DOHH2 (cell line): ENCODE results near the gene PHF20.
A peak's percentile ranks its signal among the peaks of the same experiment; 100 is the strongest.

ENCODE experiments used
- H3F3A ChIP-seq: fragments of 200-600 bp; sonication (generic), shearing (Covaris generic); 2 replicates; pipeline ENCODE4 v1.6.0; 2016; ENCODE audit warnings: antibody characterized with exemption, mild to moderate bottlenecking; ENCODE audit not compliant: control insufficient read depth, insufficient read depth
- H3K27ac ChIP-seq: fragments of 200-600 bp; sonication (generic); 2 replicates; pipeline ENCODE4 v1.5.1; 2014; ENCODE audit warnings: low read depth, mild to moderate bottlenecking, low read length, moderate library complexity
- H3K27me3 ChIP-seq: fragments of 200-600 bp; sonication (generic); 2 replicates; pipeline ENCODE4 v1.6.1; 2014; ENCODE audit warnings: mild to moderate bottlenecking, low read length, mixed read lengths; ENCODE audit not compliant: control insufficient read depth
- H3K36me3 ChIP-seq: fragments of 200-600 bp; sonication (generic); 2 replicates; pipeline ENCODE4 v1.6.1; 2014; ENCODE audit warnings: mild to moderate bottlenecking, low read length, moderate library complexity, mixed read lengths; ENCODE audit not compliant: control insufficient read depth
- H3K4me1 ChIP-seq: fragments of 200-600 bp; sonication (generic); 2 replicates; pipeline ENCODE4 v1.6.1; 2014; ENCODE audit warnings: mild to moderate bottlenecking, low read length, mixed read lengths; ENCODE audit not compliant: control insufficient read depth
- H3K4me2 ChIP-seq: fragments of 200-600 bp; sonication (generic); 2 replicates; pipeline ENCODE4 v1.6.0; 2014; ENCODE audit warnings: mild to moderate bottlenecking, low read length, moderate library complexity
- H3K4me3 ChIP-seq: fragments of 200-600 bp; sonication (generic); 2 replicates; pipeline ENCODE4 v1.5.1; 2014; ENCODE audit warnings: mild to moderate bottlenecking, low read length, mixed read lengths
- H3K79me2 ChIP-seq: fragments of 200-600 bp; sonication (generic); 2 replicates; pipeline ENCODE4 v1.6.1; 2014; ENCODE audit warnings: mild to moderate bottlenecking, low read length, mixed read lengths; ENCODE audit not compliant: control insufficient read depth
- H3K9me2 ChIP-seq: fragments of 200-600 bp; sonication (generic); replicated peaks from 2 replicates; pipeline ENCODE4 v1.6.1; 2014; ENCODE audit warnings: mild to moderate bottlenecking, low read length, mixed read lengths; ENCODE audit not compliant: control insufficient read depth
- H3K9me3 ChIP-seq: fragments of 200-600 bp; sonication (generic); 2 replicates; pipeline ENCODE4 v1.6.1; 2014; ENCODE audit warnings: antibody characterized with exemption, low read length, mixed read lengths; ENCODE audit not compliant: control insufficient read depth, insufficient read depth
- H4K20me1 ChIP-seq: fragments of 200-600 bp; sonication (generic); 2 replicates; pipeline ENCODE4 v1.6.0; 2014; ENCODE audit warnings: low read depth, mild to moderate bottlenecking, antibody characterized with exemption, low read length, moderate library complexity; ENCODE audit not compliant: control insufficient read depth, insufficient read depth
- EZH2phosphoT487 ChIP-seq: fragments of 200-600 bp; sonication (generic); IDR thresholded peaks from 2 replicates; pipeline ENCODE4 v1.6.1; 2017; ENCODE audit warnings: borderline replicate concordance, mild to moderate bottlenecking, antibody characterized with exemption, low read length, moderate library complexity, mixed read lengths
- TF ChIP-seq, protein P1 (sequence below): fragments of 200-600 bp; sonication (generic); IDR thresholded peaks from one replicate; pipeline ENCODE4 v1.5.1; 2014; ENCODE audit warnings: antibody characterized with exemption, mild to moderate bottlenecking, low read depth, low read length; ENCODE audit not compliant: poor library complexity, severe bottlenecking

The PHF20 gene

DNA sequence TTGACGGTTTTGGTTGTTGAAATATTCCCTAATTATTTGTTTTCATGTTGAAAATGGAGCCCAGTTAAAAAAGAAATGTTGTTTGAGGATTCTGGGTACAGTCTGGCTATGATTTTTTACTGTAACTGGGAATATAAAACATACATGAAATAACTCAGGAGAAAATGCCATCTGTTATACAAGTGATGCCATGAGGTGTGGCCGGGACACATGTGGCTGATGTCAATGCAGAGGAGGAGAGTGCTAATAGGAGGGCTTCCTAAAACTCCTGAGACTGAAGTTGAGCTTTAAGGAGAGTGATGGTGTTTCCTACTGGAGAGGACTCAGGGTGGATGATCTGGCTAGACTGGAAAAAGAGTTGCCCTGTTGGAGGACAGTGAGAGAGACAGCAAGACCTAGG, 169.8 kb downstream of the PHF20 start:
- Histone ChIP-seq H3K9me3 (no peaks in the 10 kb centered on the region), H3K9me2 (no peaks in the 10 kb centered on the region), H3K27me3 (no peaks in the 10 kb centered on the region), H3K27ac (no peak overlapping the region), H3K79me2 (no peaks in the 10 kb centered on the region), H3K4me2 (no peak overlapping the region), H3F3A (no peaks in the 10 kb centered on the region), H3K4me1 (no peaks in the 10 kb centered on the region), H4K20me1 (no peaks in the 10 kb centered on the region), H3K36me3 (peaks cover 33% of the 10 kb centered on the region), H3K4me3 (no peak overlapping the region)
- TF ChIP-seq EZH2phosphoT487 = no peak
- TF ChIP-seq, protein P1, sequence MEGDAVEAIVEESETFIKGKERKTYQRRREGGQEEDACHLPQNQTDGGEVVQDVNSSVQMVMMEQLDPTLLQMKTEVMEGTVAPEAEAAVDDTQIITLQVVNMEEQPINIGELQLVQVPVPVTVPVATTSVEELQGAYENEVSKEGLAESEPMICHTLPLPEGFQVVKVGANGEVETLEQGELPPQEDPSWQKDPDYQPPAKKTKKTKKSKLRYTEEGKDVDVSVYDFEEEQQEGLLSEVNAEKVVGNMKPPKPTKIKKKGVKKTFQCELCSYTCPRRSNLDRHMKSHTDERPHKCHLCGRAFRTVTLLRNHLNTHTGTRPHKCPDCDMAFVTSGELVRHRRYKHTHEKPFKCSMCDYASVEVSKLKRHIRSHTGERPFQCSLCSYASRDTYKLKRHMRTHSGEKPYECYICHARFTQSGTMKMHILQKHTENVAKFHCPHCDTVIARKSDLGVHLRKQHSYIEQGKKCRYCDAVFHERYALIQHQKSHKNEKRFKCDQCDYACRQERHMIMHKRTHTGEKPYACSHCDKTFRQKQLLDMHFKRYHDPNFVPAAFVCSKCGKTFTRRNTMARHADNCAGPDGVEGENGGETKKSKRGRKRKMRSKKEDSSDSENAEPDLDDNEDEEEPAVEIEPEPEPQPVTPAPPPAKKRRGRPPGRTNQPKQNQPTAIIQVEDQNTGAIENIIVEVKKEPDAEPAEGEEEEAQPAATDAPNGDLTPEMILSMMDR = no peak

DNA sequence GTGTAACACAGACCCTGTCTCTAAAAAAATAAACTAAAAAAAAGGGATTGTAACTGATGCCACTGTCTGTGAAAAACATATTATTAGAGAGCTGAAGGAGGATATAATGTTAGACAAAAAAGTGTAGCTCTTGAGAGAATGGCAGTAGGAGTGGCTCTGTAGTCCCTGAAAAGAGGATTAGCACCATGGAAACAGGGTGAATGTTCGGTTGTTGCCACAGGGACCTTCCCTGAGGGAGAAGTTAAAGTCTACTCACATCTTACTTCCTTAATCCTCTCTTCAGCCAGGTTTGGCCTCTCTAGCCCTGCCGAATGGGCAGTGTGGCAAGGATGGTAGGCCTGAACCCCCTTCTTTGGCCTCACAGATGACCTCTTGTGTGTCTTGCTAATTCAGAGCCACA, 170.4 kb downstream of the PHF20 start:
- H3K36me3 ChIP-seq = peaks cover 33% of the 10 kb centered on the region
- no peaks in the 10 kb centered on the region for H4K20me1 ChIP-seq
- TF ChIP-seq, protein P1 = no peak
- TF ChIP-seq EZH2phosphoT487 = no peak
- no peaks in the 10 kb centered on the region for H3K27me3 ChIP-seq
- H3K4me2 ChIP-seq = no peak overlapping the region
- H3K27ac ChIP-seq = no peak overlapping the region
- H3K4me1 ChIP-seq = no peaks in the 10 kb centered on the region
- H3K9me2 ChIP-seq = no peaks in the 10 kb centered on the region
- no peaks in the 10 kb centered on the region for H3F3A ChIP-seq
- H3K79me2 ChIP-seq = no peaks in the 10 kb centered on the region
- H3K4me3 ChIP-seq = no peak overlapping the region
- no peaks in the 10 kb centered on the region for H3K9me3 ChIP-seq

DNA sequence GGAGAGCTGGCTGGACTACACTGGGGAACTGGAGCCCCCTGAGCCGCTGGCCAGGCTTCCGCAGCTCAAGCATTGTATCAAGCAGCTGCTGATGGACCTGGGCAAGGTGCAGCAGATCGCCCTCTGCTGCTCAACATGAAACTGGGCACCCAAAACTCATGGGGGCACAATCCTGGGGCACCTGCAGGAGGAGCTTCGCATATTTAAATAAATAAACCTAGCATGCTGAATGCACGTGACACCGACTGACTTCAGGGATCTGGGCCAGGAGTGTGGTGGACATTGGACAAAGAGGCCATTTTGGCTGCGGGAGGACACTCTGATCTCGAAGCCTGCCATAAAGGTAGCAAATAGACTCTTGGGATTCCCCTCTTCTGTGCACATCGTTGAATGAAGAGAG, 175.7 kb downstream of the PHF20 start:
- Histone ChIP-seq H3K27ac (no peak overlapping the region), H3K9me3 (no peaks in the 10 kb centered on the region), H3F3A (peaks cover 22% of the 10 kb centered on the region), H4K20me1 (no peaks in the 10 kb centered on the region), H3K36me3 (peaks cover 24% of the 10 kb centered on the region), H3K4me1 (peaks cover 17% of the 10 kb centered on the region), H3K4me3 (no peak overlapping the region), H3K27me3 (no peaks in the 10 kb centered on the region), H3K79me2 (peaks cover 9% of the 10 kb centered on the region), H3K4me2 (no peak overlapping the region), H3K9me2 (no peaks in the 10 kb centered on the region)
- no peak for TF ChIP-seq EZH2phosphoT487
- TF ChIP-seq, protein P1 = peak; percentile 81
